Left renal pelvis (tissue), 4 donors: ENCODE data around the gene NCOA5. TPM values are rescaled to one million over a fixed set of nuclear protein-coding genes. Genes with fewer than 3 reads are reported as not detected.
"Not testable (repeated sequence)": the region's sequence is repeated elsewhere in the genome, so short reads cannot be mapped to it uniquely, and the experiment has no call there.

ENCODE experiments used
- DNase-seq, 4 donors: peaks; one replicate each; pipeline ENCODE4 v3.0.0-alpha.2; 2013; ENCODE audit warnings: low read depth in 4 of 4, low spot score in 3 of 4
- polyA plus RNA-seq, 4 donors: library from polyadenylated mRNA; unstranded; fragments of 120-200 nt; gene quantifications; one replicate each; pipeline ENCODE4 v1.2.1, GENCODE V29; 2013; ENCODE audit not compliant: insufficient read length in 4 of 4

NCOA5 gene
- polyA plus RNA-seq, 4 donors = 47.0 to 59.8 (median 58.5) TPM

- DNase-seq = no peak
These were observed 31.6 kb upstream of the NCOA5 start for GRCh38 chr20:46121184-46121930.

DNA sequence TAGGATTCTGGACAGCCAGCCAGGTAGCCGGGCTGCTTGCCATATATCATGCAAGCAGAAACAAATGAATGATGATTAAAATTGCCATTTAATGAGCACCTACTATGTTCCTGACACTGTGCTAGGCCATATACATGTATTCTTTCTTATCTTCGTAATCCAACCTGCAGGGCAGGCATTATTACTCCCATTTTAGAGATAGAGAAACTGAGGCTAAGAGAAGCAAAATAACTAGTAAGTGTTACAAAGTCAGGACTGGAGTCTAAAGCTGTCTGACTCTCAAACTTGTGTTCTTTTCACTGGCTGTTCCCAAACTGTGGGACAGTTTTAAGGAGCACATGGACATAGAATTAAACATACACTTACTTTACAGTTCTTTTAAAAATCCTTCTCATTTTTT, 30.4 kb upstream of the NCOA5 start:
- DNase-seq = no peak

- DNase-seq = no peak
These were observed 29.8 kb upstream of the NCOA5 start for GRCh38 chr20:46119547-46119946.

DNA sequence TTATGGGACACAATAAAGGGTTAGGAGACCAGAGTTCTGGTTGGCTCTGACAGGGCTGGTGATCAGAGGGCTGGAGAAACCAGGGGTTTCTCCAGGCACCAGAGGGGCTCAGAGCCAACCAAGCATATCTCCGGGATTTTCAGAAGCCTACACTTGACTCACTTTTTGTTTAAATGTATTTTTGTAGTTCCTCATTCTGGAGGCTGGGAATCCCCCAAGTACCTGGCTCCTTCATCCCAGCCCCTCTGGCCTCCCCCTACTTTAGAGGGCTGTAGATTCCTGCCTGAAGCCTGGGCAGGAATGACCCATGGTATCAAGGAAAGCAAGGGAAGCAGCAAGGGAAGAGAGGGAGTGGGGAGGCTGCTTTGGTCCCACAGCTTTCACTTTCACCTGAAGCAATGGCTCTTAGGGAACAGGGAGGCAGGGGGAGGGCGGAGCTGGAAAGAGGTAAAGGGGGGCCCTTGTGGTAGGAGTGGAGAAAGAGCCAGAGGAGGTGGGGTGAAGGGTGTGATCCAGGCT, 29.3 kb upstream of the NCOA5 start:
- DNase-seq = no peak

DNA sequence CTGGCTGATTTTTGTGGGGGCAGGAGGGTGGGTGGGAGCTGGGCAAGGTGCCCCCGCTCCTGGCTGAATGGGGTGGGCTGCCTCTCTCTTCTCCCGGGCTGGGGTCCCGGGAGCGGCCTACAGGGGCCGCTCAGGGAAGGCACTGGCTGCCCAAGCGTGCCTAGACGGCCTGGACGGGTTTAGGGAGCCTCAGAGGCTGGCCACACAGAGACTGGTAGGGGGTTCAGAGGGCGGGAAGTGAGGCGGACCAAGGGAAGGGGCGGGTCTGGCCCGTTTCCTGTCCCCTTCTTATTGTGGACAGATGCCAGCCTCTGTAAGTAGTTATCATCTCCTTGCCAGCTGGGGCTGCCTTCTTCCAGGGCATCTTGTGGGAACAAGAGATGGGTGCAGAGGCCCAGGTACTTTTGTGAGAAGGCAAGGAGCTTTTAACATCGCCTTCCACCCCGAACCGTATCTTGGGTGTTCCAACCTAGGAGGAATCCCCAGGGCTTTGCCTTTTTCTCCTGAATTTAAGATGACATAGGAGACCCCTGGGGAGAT, 28.8 kb upstream of the NCOA5 start:
- DNase-seq = no peak

- DNase-seq = no peak
These were observed 28.1 kb upstream of the NCOA5 start, which contains the start of gene CD40 for GRCh38 chr20:46117704-46118467. Gene CD40, plus strand, starts transcription at chr20:46118314. Its CDS starts 30 bp downstream, at chr20:46118344.

DNA sequence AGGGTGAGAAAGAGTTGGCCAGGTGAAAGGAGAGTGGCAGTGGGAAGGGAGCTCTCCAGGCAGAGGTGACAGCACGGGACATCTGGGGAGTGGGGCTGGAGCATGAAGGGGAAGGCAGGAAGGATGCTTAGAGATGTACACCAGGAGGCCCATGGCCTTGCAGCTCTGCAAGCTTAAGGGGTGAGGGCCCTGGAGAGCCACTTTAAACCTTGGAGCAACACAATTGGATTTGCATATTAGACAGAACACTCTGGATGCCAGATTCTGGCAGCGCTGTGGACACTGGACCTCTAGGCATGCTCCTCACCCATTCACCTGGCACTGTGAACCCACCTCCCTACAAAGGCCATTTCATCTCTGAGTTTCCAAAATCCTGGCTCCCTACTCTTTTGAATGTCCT, 24.7 kb upstream of the NCOA5 start:
- no peak for DNase-seq

- no peak for DNase-seq
These were observed 23.3 kb upstream of the NCOA5 start for GRCh38 chr20:46113113-46113470.

GRCh38 chr20:46112430-46113112, 22.8 kb upstream of the NCOA5 start:
- no peak for DNase-seq

DNA sequence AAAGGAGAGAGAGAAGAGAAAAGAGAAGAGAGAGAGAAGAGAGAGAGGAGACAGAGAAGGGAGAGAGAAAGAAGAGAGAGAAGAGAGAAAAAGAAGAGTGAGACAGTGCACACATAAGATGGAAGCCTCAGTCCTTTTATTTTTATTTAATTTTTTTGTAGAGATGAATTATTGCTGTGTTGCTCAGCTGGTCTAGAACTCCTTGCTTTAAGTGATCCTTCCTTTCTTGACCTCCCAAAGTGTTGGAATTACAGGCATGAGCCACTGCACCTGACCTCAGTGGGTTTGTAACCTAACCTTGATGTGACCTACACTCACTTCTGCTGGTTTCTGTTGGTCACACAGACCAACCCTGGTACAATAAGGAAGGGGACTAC, 22.1 kb upstream of the NCOA5 start:
- DNase-seq = no peak

- DNase-seq = no peak
These were observed 21.5 kb upstream of the NCOA5 start for GRCh38 chr20:46111028-46111835.

DNA sequence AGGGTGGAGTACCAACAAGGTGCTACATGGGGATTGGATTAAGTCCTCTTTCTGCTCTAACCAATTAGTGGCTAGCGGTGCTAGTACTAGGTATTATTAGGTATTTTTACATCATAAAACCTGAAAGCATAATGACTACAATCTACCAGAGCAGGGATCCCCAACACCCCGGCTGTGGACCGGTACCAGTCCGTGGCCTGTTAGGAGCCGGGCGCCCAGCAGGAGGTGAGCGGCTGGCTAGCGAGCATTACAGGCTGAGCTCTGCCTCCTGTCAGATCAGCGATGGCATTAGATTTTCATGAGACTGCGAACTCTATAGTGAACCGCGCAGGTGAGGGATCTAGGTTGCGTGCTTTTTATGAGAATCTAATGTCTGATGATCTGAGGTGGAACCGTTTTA, 19.2 kb upstream of the NCOA5 start:
- no peak for DNase-seq

GRCh38 chr20:46108435-46108841, 18.7 kb upstream of the NCOA5 start:
- no peak for DNase-seq

- DNase-seq = no peak
These were observed 17.3 kb upstream of the NCOA5 start for GRCh38 chr20:46107061-46107460.

DNA sequence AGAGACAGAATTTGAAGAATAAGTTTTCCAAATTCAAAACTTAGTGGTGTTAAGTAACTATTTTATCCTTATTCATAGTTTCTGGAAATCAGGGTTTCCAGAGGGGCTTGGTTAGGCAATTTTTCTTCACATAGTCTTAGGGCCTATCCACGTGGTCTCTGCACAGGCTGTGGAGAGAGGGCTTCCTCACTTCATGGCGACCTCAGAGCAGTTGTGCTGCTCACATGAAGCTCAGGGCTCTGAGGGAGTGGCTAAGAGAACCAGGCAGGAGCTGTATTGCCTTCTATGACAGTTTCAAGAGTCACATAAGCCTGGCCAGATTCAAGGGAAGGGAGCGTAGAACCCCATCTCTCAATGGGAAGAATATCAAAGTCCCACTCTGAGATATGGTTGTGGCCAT, 14.5 kb upstream of the NCOA5 start:
- no peak for DNase-seq

- no peak for DNase-seq
These were observed 13.2 kb upstream of the NCOA5 start for GRCh38 chr20:46102940-46103339.

DNA sequence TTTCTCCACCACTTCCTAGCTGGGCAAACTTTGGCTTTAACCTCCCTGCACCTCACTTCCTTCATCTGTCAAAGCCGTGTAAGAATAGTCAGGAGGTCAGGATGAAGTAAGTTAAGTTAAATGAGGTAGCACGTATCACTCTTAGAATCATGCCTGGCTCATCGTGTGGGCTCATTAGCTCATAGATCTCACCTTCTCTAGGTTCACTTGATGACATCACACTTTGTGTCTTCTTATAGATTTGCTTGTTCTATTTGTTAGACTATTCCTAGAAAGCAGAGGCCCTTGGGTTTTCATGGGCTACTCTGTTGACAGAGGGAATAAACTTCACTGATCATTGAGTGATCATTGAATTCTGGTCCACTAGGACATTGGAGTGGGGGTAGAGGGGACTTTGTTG, 12.2 kb upstream of the NCOA5 start:
- DNase-seq = no peak

- no peak for DNase-seq
These were observed 11.2 kb upstream of the NCOA5 start for GRCh38 chr20:46100988-46101387.

- not testable (repeated sequence) for DNase-seq
These were observed 10.7 kb upstream of the NCOA5 start for GRCh38 chr20:46100444-46100843.
